Subcutaneous abdominal adipose tissue (tissue), 5 donors: Measurements from ENCODE around the gene SUCLG1.

Experiments
- H3K27ac ChIP-seq: one replicate; pipeline ENCODE4 v1.7.0; 2013; ENCODE audit warnings: low read depth, mild to moderate bottlenecking, inconsistent platforms, low read length, moderate library complexity
- H3K27me3 ChIP-seq, 5 donors: one replicate each; pipeline ENCODE4 v1.7.0; 2013; ENCODE audit warnings: low read length in 5 of 5, inconsistent platforms in 1 of 5; ENCODE audit not compliant: control insufficient read depth in 5 of 5, insufficient read depth in 4 of 5
- H3K36me3 ChIP-seq, 5 donors: one replicate each; pipeline ENCODE4 v1.7.0; 2013; ENCODE audit warnings: low read length in 5 of 5; ENCODE audit not compliant: control insufficient read depth in 5 of 5, insufficient read depth in 5 of 5
- H3K4me1 ChIP-seq, 5 donors: one replicate each; pipeline ENCODE4 v1.7.0; 2013; ENCODE audit warnings: low read length in 5 of 5, mild to moderate bottlenecking in 3 of 5, moderate library complexity in 1 of 5; ENCODE audit not compliant: control insufficient read depth in 5 of 5, insufficient read depth in 5 of 5
- H3K4me3 ChIP-seq, 5 donors: one replicate each; pipeline ENCODE4 v1.7.0; 2013; ENCODE audit warnings: low read length in 5 of 5, low read depth in 1 of 5
- H3K9ac ChIP-seq, 5 donors: one replicate each; pipeline ENCODE4 v1.7.0; 2013; ENCODE audit warnings: low read length in 5 of 5, mild to moderate bottlenecking in 4 of 5, moderate library complexity in 3 of 5
- H3K9me3 ChIP-seq, 5 donors: one replicate each; pipeline ENCODE4 v1.7.0; 2013; ENCODE audit warnings: low read length in 5 of 5; ENCODE audit not compliant: control insufficient read depth in 5 of 5
- donor health status: healthy.
- donor health status: healthy.
- donor health status: healthy.
- donor health status: healthy.
- donor health status: healthy.

Gene SUCLG1

DNA sequence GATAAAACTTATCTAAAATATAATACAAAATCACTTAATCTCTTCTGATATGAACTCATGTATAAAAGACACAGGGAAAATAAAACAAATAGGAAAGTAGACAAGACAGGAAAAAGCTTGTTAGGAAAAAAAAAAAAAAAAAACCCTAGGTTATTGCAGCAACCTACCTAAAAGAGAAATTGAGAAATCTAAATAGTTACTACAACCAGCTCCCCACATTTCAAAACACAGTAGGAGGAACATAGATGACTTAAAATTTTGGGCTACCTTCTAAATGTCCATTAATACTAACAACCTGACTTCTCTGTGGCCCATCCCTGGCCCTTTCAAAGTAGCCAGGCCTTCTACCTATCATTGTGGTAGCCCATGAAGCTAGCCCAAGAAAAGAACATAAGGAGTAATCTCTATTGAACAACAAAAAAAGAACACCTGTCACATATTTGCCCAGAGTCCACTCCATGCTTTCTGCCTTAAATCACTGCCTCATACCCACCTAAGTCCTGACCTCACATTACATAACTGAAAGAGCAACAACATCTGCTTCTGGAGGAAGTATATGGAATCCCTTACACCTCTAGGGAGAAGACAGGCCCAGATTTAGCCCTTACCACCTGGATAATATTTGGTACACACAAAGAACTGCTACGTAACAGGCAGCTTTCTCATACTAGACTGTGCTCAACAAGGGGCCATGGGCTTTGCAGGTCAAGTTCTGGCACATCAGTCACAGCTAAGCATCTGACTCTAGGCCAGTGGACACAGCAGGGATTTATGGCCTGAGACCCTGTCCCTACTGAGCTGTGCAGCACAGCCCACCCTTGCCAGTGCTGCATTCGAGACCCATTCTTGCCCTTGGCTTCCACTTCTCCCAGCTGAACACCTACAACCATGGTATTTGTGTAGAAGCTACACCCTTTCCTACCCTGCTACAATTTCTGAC is 8.5 kb downstream of the SUCLG1 start:
- H3K27ac ChIP-seq, result peak overlapping the region; percentile 42
- peaks cover 0 to 27% (median 10%) of the 10 kb centered on the region in 5 donors for H3K4me1 ChIP-seq
- H3K36me3 ChIP-seq, result peaks cover 4 to 20% (median 13%) of the 10 kb centered on the region in 5 donors
- H3K4me3 ChIP-seq, result no peak overlapping the region
- no peaks in the 10 kb centered on the region for H3K27me3 ChIP-seq
- peak overlapping the region in 1 of 5 donors; percentile 41 for H3K9ac ChIP-seq
- H3K9me3 ChIP-seq, result no peaks in the 10 kb centered on the region

DNA sequence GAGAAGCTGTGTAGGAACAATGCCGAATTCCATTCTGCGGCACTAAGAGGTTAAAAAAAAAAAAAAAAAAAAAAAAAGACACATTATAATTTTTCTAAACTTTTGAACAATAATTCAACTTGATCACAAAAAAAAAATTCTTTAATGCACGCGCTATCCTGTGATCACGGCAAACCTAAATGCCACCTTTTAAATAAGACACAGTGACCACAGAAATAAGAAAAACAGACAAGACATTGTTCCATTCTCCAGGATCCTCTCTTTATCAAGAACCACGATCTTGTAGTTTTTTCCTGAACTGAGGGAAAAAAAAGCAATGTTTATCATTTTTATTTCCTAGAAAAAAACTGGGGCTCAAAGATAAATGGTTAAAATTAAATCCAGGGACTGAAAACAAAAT is 9.4 kb downstream of the SUCLG1 start:
- Histone ChIP-seq H3K27ac (no peak overlapping the region), H3K9ac (no peak overlapping the region)

GRCh38 chr2:84449055-84449454 is 10.0 kb downstream of the SUCLG1 start:
- Histone ChIP-seq H3K9ac (no peak overlapping the region), H3K27me3 (no peaks in the 10 kb centered on the region), H3K27ac (no peak overlapping the region), H3K4me3 (no peak overlapping the region), H3K4me1 (peaks cover 0 to 27% (median 10%) of the 10 kb centered on the region in 5 donors), H3K36me3 (peaks cover 7 to 22% (median 16%) of the 10 kb centered on the region in 5 donors), H3K9me3 (no peaks in the 10 kb centered on the region)

More for the DNA sequence above, 9.4 kb downstream of the SUCLG1 start:
- Histone ChIP-seq H3K27me3 (no peaks in the 10 kb centered on the region), H3K9me3 (no peaks in the 10 kb centered on the region), H3K36me3 (peaks cover 7 to 25% (median 16%) of the 10 kb centered on the region in 5 donors), H3K4me3 (no peak overlapping the region), H3K4me1 (peaks cover 0 to 27% (median 10%) of the 10 kb centered on the region in 5 donors)

DNA sequence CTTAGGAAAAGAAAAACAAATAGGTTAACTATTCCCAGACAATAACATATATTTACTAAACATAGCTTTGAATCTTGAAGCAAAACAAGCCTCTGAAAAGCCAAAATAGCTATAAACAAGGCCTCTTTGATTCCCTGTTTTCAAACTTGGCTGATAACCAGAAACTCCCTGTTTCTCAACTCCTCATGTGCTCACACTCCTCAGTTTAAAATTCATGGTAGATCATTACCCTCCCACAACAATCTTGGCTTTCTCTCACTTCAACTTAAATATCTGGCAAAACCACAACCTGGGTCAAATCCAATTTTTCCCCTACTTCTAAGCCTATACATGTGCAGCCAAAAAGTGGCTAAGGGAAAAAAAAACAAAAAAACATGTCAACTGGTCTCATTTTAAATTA is 15.6 kb downstream of the SUCLG1 start:
- no peak overlapping the region for H3K4me3 ChIP-seq
- H3K9ac ChIP-seq, result no peak overlapping the region
- H3K27me3 ChIP-seq, result no peaks in the 10 kb centered on the region
- H3K9me3 ChIP-seq, result no peaks in the 10 kb centered on the region
- H3K36me3 ChIP-seq, result peaks cover 47 to 71% (median 50%) of the 10 kb centered on the region in 5 donors
- H3K27ac ChIP-seq, result no peak overlapping the region
- peaks cover 0 to 16% (median 9%) of the 10 kb centered on the region in 5 donors for H3K4me1 ChIP-seq

DNA sequence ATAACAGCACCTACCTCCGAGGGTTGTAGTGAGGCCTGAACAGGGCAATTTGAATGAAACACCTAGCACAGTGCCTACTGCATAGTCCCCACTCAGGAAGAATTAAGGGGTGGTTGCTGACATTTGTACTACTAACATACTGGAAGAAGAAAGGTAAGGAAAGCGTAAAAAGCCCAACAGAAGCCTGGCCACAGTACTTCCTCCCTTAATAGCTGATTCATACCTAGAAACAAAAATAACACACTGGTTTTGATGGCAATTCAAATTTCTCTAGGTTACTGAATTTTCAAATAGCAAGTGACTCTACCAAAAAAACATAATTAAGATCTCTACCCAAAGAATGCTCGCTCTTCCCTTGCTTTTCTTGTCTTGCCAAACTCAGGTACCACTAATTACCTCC is 16.2 kb downstream of the SUCLG1 start:
- Histone ChIP-seq H3K9ac (no peak overlapping the region), H3K4me3 (no peak overlapping the region), H3K27ac (no peak overlapping the region), H3K36me3 (peaks cover 51 to 76% (median 53%) of the 10 kb centered on the region in 5 donors), H3K4me1 (peaks cover 0 to 12% (median 9%) of the 10 kb centered on the region in 5 donors), H3K9me3 (no peaks in the 10 kb centered on the region), H3K27me3 (no peaks in the 10 kb centered on the region)

DNA sequence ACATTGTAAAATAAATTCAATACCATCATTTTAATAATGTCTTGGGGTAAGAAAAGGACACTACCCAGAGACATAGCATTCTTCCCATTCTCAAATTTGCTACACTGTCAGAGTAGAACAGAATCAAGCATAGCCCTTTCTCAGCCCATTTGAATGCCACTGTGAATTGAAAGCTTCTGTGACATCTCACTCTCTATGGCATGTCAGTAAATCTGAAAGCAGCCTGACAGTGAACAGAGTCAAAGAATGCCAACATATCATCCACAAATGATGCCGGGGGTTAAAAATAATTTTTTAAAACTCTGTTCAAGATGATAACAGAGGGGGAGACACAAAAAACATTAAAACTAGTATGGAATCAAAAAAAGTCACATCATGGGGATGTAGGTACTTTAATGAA is 17.6 kb downstream of the SUCLG1 start:
- no peak overlapping the region for H3K4me3 ChIP-seq
- H3K9me3 ChIP-seq, result no peaks in the 10 kb centered on the region
- no peak overlapping the region for H3K9ac ChIP-seq
- no peak overlapping the region for H3K27ac ChIP-seq
- peaks cover 0 to 12% (median 9%) of the 10 kb centered on the region in 5 donors for H3K4me1 ChIP-seq
- H3K36me3 ChIP-seq, result peaks cover 48 to 77% (median 57%) of the 10 kb centered on the region in 5 donors
- no peaks in the 10 kb centered on the region for H3K27me3 ChIP-seq

- Histone ChIP-seq H3K27me3 (no peaks in the 10 kb centered on the region), H3K9me3 (no peaks in the 10 kb centered on the region), H3K36me3 (peaks cover 46 to 74% (median 54%) of the 10 kb centered on the region in 5 donors), H3K9ac (no peak overlapping the region), H3K4me3 (no peak overlapping the region), H3K4me1 (peaks cover 0 to 13% (median 9%) of the 10 kb centered on the region in 5 donors), H3K27ac (no peak overlapping the region)
Observed at GRCh38 chr2:84441036-84441435, 18.0 kb downstream of the SUCLG1 start.

DNA sequence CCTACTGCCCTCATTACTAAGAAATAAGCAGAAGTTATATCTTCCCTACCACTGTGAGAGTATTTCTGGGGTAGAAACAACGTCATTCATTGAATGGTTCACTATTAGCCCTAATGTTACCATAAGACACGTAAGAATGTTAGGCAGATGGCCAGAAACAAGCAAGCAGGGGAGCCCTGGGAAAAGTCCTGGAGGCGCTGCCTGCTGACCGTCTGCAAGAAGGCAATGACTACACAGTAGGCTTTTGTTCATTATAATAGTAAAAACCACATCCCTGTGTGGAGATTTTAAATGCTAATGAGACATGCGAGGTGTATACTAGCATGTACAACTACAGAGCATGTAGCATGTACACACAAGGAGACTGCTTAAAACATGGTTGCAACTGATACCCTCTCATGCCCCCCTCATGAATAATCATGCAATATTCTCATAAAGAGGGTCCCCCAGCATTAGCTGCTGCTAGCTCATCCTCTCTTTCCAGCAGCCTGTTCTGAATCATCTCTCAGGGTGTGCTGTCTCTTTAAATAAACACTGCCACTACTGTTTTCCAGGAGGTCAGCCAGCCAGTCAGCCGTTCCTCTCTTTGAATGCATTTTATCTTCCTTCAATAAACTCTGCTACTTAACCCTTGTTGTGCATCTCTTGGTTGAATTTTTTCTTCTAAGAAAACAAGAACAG is 23.6 kb downstream of the SUCLG1 start:
- peaks cover 50 to 87% (median 67%) of the 10 kb centered on the region in 5 donors for H3K36me3 ChIP-seq
- peaks cover 0 to 11% (median 9%) of the 10 kb centered on the region in 5 donors for H3K4me1 ChIP-seq
- no peaks in the 10 kb centered on the region for H3K9me3 ChIP-seq
- no peaks in the 10 kb centered on the region for H3K27me3 ChIP-seq
- no peak overlapping the region for H3K4me3 ChIP-seq
- H3K9ac ChIP-seq, result peak overlapping the region in 2 of 5 donors; percentile 7 to 17
- no peak overlapping the region for H3K27ac ChIP-seq

DNA sequence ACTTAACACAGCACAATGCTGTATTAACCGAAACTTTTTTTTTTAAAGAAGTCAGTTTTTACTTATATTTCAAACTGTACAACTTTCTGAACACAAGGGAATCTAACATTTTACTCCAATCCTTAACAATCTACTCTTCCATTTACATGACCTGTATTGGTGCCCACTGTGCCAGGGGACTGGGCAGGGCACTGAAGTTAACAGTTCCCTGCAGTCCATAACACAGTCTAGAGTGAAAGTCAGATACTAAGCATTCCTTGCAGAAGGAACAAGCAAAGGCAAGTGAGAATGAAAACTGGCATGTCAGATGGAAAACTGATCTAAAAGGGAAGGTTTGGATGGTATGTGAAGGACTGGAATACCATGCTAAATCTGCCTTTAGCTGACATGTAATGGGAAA is 29.8 kb downstream of the SUCLG1 start:
- Histone ChIP-seq H3K36me3 (peaks cover 52 to 81% (median 62%) of the 10 kb centered on the region in 5 donors), H3K9ac (no peak overlapping the region), H3K9me3 (no peaks in the 10 kb centered on the region), H3K27ac (peak overlapping the region; percentile 20), H3K4me3 (no peak overlapping the region), H3K27me3 (no peaks in the 10 kb centered on the region), H3K4me1 (peaks cover 0 to 38% (median 21%) of the 10 kb centered on the region in 5 donors)
